ENCODE results near the gene SCGB1A1.

DNA sequence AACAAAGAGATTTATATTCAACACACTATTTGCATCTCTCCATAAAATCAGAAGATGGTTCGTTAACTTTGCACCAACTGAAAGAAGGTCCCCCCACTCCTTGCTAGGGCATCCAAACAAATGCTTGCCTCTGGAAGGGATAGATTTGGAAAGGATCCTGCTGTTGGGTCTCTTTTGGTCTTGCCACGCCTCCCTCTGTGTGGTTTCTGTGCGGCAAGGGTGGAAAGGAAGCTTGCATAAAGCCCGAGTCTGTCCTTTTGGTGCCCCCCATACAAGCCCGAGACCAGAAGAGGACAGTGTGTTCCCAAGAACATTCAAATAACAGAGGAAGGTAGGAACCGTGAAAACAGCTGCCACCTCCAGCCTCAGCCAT lies 15.1 kb downstream of the SCGB1A1 start:
- no peak for TF ChIP-seq GATA2 (IDR thresholded peaks at IDR 0.05; ENCODE audit: low read depth, low read length)
- TF ChIP-seq GATA3 (IDR thresholded peaks at IDR 0.05; ENCODE audit: low read depth, low read length) = no peak
